ENCODE data around the gene HIVEP1. TPM values are rescaled to one million over a fixed set of nuclear protein-coding genes. Genes with fewer than 3 reads are reported as not detected.

The HIVEP1 gene
- 10 to 100 TPM; 33.6 to 35.1 TPM for total RNA-seq
- 12.0 TPM for polyA plus RNA-seq (2013, experiment 1 of 2)
- polyA plus RNA-seq (2013, experiment 2 of 2): 12.1 TPM
- long read RNA-seq, experiment 1, partial matches to known transcripts: 1 of 7 reads
- long read RNA-seq, experiment 1, other reads (novel, unspliced or antisense): 6 of 7 reads
- long read RNA-seq, experiment 2, full-length matches to known transcripts: 1 of 20 reads
- long read RNA-seq, experiment 2, partial matches to known transcripts: 9 of 20 reads
- long read RNA-seq, experiment 2, other reads (novel, unspliced or antisense): 10 of 20 reads
- long read RNA-seq, experiment 3, partial matches to known transcripts: 8 of 16 reads
- long read RNA-seq, experiment 3, other reads (novel, unspliced or antisense): 2 of 16 reads
- long read RNA-seq, experiment 4: 0 reads

DNA sequence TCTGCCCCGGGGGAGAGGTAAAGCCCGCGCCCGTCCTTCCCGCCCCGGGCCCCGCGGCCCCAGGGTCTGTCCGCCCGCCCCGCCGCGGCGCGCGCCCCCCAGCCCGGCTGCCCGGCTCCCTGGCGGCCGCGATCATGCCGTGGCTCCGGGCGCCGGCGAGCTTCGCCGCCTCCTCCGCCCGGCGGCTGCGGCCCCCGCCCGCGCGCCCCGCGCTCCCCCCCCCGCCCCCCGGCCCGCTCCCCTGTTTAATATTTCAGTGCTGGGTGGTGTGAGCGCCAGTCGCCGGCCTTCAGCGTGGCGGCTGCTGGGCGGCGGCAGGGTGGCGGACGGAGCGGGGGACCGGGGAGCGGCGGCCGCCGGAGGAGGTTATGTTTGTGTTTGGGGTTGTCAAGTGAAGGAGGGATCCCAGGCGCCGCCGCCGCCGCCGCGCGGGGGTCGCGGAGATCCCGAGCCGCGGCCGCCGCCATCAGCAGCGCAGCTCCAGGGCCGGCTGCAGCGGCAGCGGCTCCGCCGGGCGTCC, at the start of gene HIVEP1:
Gene HIVEP1, plus strand, starts transcription at position 275 of the 520 bp plus-strand sequence. CDS start 3,317 bp downstream, outside the sequence.
- H3K9me3 Mint-ChIP-seq: peaks cover 6% of the 10 kb centered on the region
- H3K27ac ChIP-seq (ENCODE audit: low read depth, low read length): peak within 1 kb of the TSS; percentile 92
- H3K36me3 ChIP-seq (ENCODE audit: control insufficient read depth, insufficient read depth, low read length): peaks cover 29% of the 10 kb centered on the region
- H3K9me3 ChIP-seq (ENCODE audit: control insufficient read depth, low read length): peaks cover 25% of the 10 kb centered on the region
- H3K4me1 ChIP-seq (ENCODE audit: control insufficient read depth, insufficient read depth, low read length): no peaks in the 10 kb centered on the region
- H3K9ac ChIP-seq (ENCODE audit: extremely low read depth, low read length, poor library complexity, severe bottlenecking): peak within 1 kb of the TSS; percentile 75
- 0 to 1% methylated on average over 2 to 70 of the region's 78 CpGs for WGBS, 2 experiments (ENCODE audit: insufficient coverage in 1 of 2, insufficient read length in 1 of 2)
- H3K4me3 ChIP-seq (ENCODE audit: low read length): peak within 1 kb of the TSS; percentile 98
- H3K27me3 Mint-ChIP-seq (ENCODE audit: insufficient read depth): no peaks in the 10 kb centered on the region
- peaks cover 18% of the 10 kb centered on the region for H3K4me1 Mint-ChIP-seq
- no peaks in the 10 kb centered on the region for H3K27me3 ChIP-seq (ENCODE audit: control insufficient read depth, insufficient read depth, low read length, poor library complexity, severe bottlenecking)
- peaks cover 29% of the 10 kb centered on the region for H3K36me3 Mint-ChIP-seq (ENCODE audit: low read depth)
- peak; percentile 75 for DNase-seq
- peak within 1 kb of the TSS; percentile 96 for H3K27ac Mint-ChIP-seq
- TF ChIP-seq, protein P1, sequence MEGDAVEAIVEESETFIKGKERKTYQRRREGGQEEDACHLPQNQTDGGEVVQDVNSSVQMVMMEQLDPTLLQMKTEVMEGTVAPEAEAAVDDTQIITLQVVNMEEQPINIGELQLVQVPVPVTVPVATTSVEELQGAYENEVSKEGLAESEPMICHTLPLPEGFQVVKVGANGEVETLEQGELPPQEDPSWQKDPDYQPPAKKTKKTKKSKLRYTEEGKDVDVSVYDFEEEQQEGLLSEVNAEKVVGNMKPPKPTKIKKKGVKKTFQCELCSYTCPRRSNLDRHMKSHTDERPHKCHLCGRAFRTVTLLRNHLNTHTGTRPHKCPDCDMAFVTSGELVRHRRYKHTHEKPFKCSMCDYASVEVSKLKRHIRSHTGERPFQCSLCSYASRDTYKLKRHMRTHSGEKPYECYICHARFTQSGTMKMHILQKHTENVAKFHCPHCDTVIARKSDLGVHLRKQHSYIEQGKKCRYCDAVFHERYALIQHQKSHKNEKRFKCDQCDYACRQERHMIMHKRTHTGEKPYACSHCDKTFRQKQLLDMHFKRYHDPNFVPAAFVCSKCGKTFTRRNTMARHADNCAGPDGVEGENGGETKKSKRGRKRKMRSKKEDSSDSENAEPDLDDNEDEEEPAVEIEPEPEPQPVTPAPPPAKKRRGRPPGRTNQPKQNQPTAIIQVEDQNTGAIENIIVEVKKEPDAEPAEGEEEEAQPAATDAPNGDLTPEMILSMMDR (conservative IDR thresholded peaks at IDR 0.05): no peak
- peak within 1 kb of the TSS; percentile 94 for H3K4me3 Mint-ChIP-seq

DNA sequence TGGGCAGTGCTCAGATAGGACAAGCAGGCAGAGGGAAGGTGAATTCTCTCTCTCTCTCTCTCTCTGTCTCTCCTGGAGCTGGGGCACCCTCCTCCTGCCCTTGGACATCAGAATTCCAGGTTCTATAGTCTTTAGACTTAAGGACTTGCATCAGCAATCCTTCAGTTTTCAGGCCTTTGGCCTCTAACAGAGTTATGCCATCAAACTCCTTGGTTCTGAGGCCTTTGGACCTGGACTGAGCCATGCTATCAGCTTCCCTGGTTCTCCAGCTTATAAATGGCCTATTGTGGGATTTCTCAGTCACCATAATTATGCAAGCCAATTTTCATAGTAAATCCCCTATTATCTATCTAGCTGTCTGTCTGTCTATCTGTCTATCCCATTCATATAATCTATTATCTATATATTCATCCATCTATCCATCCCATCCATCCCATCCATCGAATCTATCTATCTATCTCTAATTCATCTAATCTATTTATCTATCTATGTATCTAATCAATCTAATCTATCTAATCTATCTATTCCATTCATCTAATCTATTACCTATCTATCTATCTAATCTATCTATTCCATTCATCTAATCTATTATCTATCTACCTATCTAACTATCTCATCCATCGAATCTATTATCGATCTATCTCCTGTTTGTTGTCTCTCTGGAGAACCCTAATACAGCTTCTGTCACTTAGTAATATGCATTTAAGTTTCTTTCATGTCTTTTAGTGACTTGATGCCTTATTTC, 48.2 kb upstream of the HIVEP1 start:
- Histone ChIP-seq H3K4me1 (ENCODE audit: control insufficient read depth, insufficient read depth, low read length) (peaks cover 3% of the 10 kb centered on the region), H3K27me3 (ENCODE audit: control insufficient read depth, insufficient read depth, low read length, poor library complexity, severe bottlenecking) (peaks cover 25% of the 10 kb centered on the region), H3K9ac (ENCODE audit: extremely low read depth, low read length, poor library complexity, severe bottlenecking) (no peak overlapping the region), H3K4me3 (ENCODE audit: low read length) (no peak overlapping the region), H3K36me3 (ENCODE audit: control insufficient read depth, insufficient read depth, low read length) (no peaks in the 10 kb centered on the region), H3K9me3 (ENCODE audit: control insufficient read depth, low read length) (no peaks in the 10 kb centered on the region), H3K27ac (ENCODE audit: low read depth, low read length) (no peak overlapping the region)
- Mint-ChIP-seq H3K27ac (no peak overlapping the region), H3K4me1 (peaks cover 7% of the 10 kb centered on the region), H3K9me3 (no peaks in the 10 kb centered on the region), H3K27me3 (ENCODE audit: insufficient read depth) (peaks cover 29% of the 10 kb centered on the region), H3K4me3 (no peak overlapping the region), H3K36me3 (ENCODE audit: low read depth) (no peaks in the 10 kb centered on the region)
- TF ChIP-seq, protein P1 (conservative IDR thresholded peaks at IDR 0.05): no peak
- DNase-seq: no peak
- WGBS, 2 experiments (ENCODE audit: insufficient coverage in 1 of 2, insufficient read length in 1 of 2): 83 to 88% methylated on average over 2 to 3 of the region's 3 CpGs

DNA sequence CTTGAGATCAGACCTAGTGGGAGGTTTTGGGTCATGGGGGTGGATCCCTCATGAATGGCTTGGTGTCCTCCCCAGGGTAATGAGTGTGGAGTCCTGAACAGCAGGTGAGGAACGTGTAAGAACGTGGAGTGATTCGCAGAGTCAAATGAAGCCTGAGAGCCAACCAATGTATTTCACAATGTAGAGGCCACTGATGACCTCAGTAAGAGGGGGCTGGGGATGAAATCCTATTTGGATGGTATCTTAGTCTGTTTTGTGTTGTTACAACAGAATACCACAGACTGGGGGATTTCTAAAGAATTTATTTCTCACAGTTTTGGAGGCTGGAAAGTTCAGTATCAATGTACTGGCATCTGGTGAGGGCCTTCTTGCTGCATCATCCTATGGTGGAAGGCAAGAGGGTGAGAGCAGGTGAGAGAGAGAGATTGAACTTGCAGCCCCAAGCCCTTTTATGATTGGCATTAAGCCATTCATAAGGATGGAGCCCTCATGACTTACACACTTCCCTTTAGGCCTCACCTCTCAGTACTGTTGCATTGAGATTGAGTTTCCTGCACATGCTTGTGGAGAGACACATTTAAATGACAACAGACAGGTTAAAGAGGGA, 47.3 kb upstream of the HIVEP1 start:
- Mint-ChIP-seq H3K9me3 (no peaks in the 10 kb centered on the region), H3K27ac (no peak overlapping the region), H3K27me3 (ENCODE audit: insufficient read depth) (peaks cover 29% of the 10 kb centered on the region), H3K4me3 (no peak overlapping the region), H3K4me1 (peaks cover 7% of the 10 kb centered on the region), H3K36me3 (ENCODE audit: low read depth) (no peaks in the 10 kb centered on the region)
- Histone ChIP-seq H3K9me3 (ENCODE audit: control insufficient read depth, low read length) (no peaks in the 10 kb centered on the region), H3K4me1 (ENCODE audit: control insufficient read depth, insufficient read depth, low read length) (peaks cover 3% of the 10 kb centered on the region), H3K36me3 (ENCODE audit: control insufficient read depth, insufficient read depth, low read length) (no peaks in the 10 kb centered on the region), H3K4me3 (ENCODE audit: low read length) (no peak overlapping the region), H3K9ac (ENCODE audit: extremely low read depth, low read length, poor library complexity, severe bottlenecking) (no peak overlapping the region), H3K27ac (ENCODE audit: low read depth, low read length) (no peak overlapping the region), H3K27me3 (ENCODE audit: control insufficient read depth, insufficient read depth, low read length, poor library complexity, severe bottlenecking) (peaks cover 25% of the 10 kb centered on the region)
- WGBS, 2 experiments (ENCODE audit: insufficient coverage in 1 of 2, insufficient read length in 1 of 2): 94 to 96% methylated on average over 3 of the region's 3 CpGs
- no peak for DNase-seq
- TF ChIP-seq, protein P1 (conservative IDR thresholded peaks at IDR 0.05): no peak

All from endodermal cell (in vitro differentiated cells).